ENCODE results near the gene TET1. TPM values are rescaled to one million over a fixed set of nuclear protein-coding genes. Genes with fewer than 3 reads are reported as not detected.

Gene TET1
- total and polyA plus RNA-seq, 9 of the 15 experiments (the other 6 are each of a cell fraction or from before 2014, with no cell fraction given): 2.6 to 21.3 (median 11.6) TPM

DNA sequence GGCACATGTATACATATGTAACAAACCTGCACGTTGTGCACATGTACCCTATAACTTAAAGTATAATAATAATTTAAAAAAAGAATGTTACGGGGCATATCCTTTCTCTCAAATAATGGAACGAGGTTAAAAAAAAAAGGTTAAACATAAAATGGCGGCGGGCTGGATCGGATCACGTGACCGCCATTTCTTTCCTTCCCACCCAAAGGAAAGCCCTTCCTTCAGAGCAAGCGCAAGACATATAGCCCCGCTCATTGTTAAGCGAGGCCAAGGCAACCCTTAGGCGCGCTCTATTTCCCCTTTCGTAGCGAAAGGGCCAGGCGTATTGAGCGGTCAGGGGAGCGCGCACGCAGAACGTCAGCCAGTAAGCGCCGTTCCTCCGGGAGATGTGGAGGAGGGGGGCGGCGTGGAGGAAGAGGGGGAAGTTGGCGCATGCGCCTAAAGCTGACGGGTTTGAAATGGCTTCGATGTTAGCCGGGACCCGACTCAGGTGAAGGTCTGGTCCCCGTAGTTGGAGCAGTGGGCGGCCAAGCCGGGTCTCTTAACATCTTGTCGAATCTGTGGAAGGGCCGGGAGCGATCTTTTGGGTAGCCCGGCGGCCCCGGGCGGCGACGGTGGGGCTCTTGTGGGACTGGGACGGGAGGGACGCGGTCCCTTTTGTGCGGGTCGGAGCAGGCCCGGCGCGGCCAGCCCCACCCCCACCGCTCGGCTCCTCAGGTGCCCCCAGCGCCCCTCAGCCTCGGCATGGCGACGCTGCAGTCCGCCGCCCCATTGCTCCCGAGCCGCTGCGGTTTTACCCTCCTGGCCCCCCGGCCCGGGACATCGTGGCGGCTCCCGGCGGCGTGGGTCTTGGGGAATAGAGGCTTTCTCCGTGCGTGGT, 160.9 kb downstream of the TET1 start, which contains the start of gene CCAR1 (continued):
- TF ChIP-seq SIN3A (IDR thresholded peaks at IDR 0.05; ENCODE audit: borderline replicate concordance in 2 of 2, control insufficient read depth in 1 of 2, low read depth in 2 of 2, low read length in 2 of 2): peak; percentile 30 to 51; a peak in 1 of 4 replicates
- peak; percentile 89; the same call in 1 of the 2 replicates for TF ChIP-seq ZBTB7A (IDR thresholded peaks at IDR 0.05; ENCODE audit: borderline replicate concordance, control insufficient read depth, low read depth, low read length)
- TF ChIP-seq ZBED1 (IDR thresholded peaks at IDR 0.05): 0 out of 2 replicates have a peak, but pooled peaks have one; percentile 72
- TF ChIP-seq, protein P1, sequence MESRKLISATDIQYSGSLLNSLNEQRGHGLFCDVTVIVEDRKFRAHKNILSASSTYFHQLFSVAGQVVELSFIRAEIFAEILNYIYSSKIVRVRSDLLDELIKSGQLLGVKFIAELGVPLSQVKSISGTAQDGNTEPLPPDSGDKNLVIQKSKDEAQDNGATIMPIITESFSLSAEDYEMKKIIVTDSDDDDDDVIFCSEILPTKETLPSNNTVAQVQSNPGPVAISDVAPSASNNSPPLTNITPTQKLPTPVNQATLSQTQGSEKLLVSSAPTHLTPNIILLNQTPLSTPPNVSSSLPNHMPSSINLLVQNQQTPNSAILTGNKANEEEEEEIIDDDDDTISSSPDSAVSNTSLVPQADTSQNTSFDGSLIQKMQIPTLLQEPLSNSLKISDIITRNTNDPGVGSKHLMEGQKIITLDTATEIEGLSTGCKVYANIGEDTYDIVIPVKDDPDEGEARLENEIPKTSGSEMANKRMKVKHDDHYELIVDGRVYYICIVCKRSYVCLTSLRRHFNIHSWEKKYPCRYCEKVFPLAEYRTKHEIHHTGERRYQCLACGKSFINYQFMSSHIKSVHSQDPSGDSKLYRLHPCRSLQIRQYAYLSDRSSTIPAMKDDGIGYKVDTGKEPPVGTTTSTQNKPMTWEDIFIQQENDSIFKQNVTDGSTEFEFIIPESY (CRISPR knock-in tag; IDR thresholded peaks at IDR 0.05): peak; percentile 69
- TF ChIP-seq RBM34 (IDR thresholded peaks at IDR 0.05; ENCODE audit: borderline replicate concordance, insufficient read depth, low read length): no peak
- peak; percentile 73 for TF ChIP-seq POLR2AphosphoS5 (IDR thresholded peaks at IDR 0.05; ENCODE audit: control insufficient read depth, insufficient read depth, low read depth, low read length)
- TF ChIP-seq NCOR1 (IDR thresholded peaks at IDR 0.05): peak; percentile 36; the same call in 1 of the 2 replicates
- TF ChIP-seq KAT8 (IDR thresholded peaks at IDR 0.05; ENCODE audit: low read depth): peak; percentile 89
- TF ChIP-seq TEAD2 (tag; IDR thresholded peaks at IDR 0.05): 0 out of 2 replicates have a peak, but pooled peaks have one; percentile 6
- peak; percentile 77; the same call in 1 of the 2 replicates for TF ChIP-seq MYC (IDR thresholded peaks at IDR 0.05; ENCODE audit: low read depth, low read length)
- peak; percentile 74; the same call in 1 of the 2 replicates for TF ChIP-seq MYC (CRISPR knock-in tag; IDR thresholded peaks at IDR 0.05; ENCODE audit: borderline replicate concordance, low read depth)
- TF ChIP-seq BRCA1 (IDR thresholded peaks at IDR 0.05): no peak
- 0 out of 2 replicates have a peak, but pooled peaks have one; percentile 46 for TF ChIP-seq BRCA1 (CRISPR knock-in tag; IDR thresholded peaks at IDR 0.05)
- TF ChIP-seq ZNF12 (CRISPR knock-in tag; IDR thresholded peaks at IDR 0.05): peak; percentile 67; the same call in 1 of the 2 replicates
- TF ChIP-seq ZNF75A (CRISPR knock-in tag; IDR thresholded peaks at IDR 0.05): no peak
- TF ChIP-seq, protein P2, sequence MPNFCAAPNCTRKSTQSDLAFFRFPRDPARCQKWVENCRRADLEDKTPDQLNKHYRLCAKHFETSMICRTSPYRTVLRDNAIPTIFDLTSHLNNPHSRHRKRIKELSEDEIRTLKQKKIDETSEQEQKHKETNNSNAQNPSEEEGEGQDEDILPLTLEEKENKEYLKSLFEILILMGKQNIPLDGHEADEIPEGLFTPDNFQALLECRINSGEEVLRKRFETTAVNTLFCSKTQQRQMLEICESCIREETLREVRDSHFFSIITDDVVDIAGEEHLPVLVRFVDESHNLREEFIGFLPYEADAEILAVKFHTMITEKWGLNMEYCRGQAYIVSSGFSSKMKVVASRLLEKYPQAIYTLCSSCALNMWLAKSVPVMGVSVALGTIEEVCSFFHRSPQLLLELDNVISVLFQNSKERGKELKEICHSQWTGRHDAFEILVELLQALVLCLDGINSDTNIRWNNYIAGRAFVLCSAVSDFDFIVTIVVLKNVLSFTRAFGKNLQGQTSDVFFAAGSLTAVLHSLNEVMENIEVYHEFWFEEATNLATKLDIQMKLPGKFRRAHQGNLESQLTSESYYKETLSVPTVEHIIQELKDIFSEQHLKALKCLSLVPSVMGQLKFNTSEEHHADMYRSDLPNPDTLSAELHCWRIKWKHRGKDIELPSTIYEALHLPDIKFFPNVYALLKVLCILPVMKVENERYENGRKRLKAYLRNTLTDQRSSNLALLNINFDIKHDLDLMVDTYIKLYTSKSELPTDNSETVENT (CRISPR knock-in tag; IDR thresholded peaks at IDR 0.05): 0 out of 2 replicates have a peak, but pooled peaks have one; percentile 29
- TF ChIP-seq, protein P3, sequence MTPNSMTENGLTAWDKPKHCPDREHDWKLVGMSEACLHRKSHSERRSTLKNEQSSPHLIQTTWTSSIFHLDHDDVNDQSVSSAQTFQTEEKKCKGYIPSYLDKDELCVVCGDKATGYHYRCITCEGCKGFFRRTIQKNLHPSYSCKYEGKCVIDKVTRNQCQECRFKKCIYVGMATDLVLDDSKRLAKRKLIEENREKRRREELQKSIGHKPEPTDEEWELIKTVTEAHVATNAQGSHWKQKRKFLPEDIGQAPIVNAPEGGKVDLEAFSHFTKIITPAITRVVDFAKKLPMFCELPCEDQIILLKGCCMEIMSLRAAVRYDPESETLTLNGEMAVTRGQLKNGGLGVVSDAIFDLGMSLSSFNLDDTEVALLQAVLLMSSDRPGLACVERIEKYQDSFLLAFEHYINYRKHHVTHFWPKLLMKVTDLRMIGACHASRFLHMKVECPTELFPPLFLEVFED (CRISPR knock-in tag; conservative IDR thresholded peaks at IDR 0.05): no peak
- TF ChIP-seq ATF7 (IDR thresholded peaks at IDR 0.05): peak; percentile 88
- TF ChIP-seq CEBPG (CRISPR knock-in tag; IDR thresholded peaks at IDR 0.05): 0 out of 2 replicates have a peak, but pooled peaks have one; percentile 31
- TF ChIP-seq CEBPG (tag; conservative IDR thresholded peaks at IDR 0.05 in 1 of 2, IDR thresholded peaks at IDR 0.05 in 1 of 2): no peak
- TF ChIP-seq SIN3B (IDR thresholded peaks at IDR 0.05; ENCODE audit: low read depth): peak; percentile 24; the same call in 1 of the 2 replicates

Measured in K562 (cell line).